NCI-H446 (cell line): ENCODE measurements around the gene GIT2.
A peak's percentile ranks its signal among the peaks of the same experiment; 100 is the strongest.
"Not testable (repeated sequence)": the region's sequence is repeated elsewhere in the genome, so short reads cannot be mapped to it uniquely, and the experiment has no call there.

Source experiments
- DNase-seq, 2 experiments: peaks; one replicate each; lab custom pipeline; 2025; lab: John Stamatoyannopoulos, UW

The GIT2 gene

GRCh38 chr12:110005319-110005973, 9.3 kb upstream of the GIT2 start:
- DNase-seq = no peak

- DNase-seq = no peak
Measured at GRCh38 chr12:110004598-110004997, 8.4 kb upstream of the GIT2 start.

GRCh38 chr12:110002676-110003515, 6.7 kb upstream of the GIT2 start:
- no peak for DNase-seq

- no peak for DNase-seq
Measured at GRCh38 chr12:110001596-110001995, 5.4 kb upstream of the GIT2 start.

- no peak for DNase-seq
Measured at GRCh38 chr12:109999983-110000505, 3.9 kb upstream of the GIT2 start.

GRCh38 chr12:109999649-109999971, 3.4 kb upstream of the GIT2 start:
- no peak for DNase-seq

- peak; percentile 83 to 93 for DNase-seq
Measured at GRCh38 chr12:109998904-109999648, 2.9 kb upstream of the GIT2 start, which contains the start of gene ANKRD13A. ANKRD13A (plus strand) TSS chr12:109999430; CDS start chr12:109999689, 259 bp downstream.

- no peak for DNase-seq
Measured at GRCh38 chr12:109998241-109998903, 2.2 kb upstream of the GIT2 start.

GRCh38 chr12:109997393-109997792, 1.2 kb upstream of the GIT2 start:
- DNase-seq = no peak

GRCh38 chr12:109996483-109996853, 300 bp upstream of the GIT2 start:
- no peak for DNase-seq

- DNase-seq = no peak
Measured at GRCh38 chr12:109995361-109995685, 845 bp downstream of the GIT2 start.

GRCh38 chr12:109994401-109995175, 1.6 kb downstream of the GIT2 start:
- DNase-seq = no peak

GRCh38 chr12:109993091-109993490, 3.1 kb downstream of the GIT2 start:
- no peak for DNase-seq

- no peak for DNase-seq
Measured at GRCh38 chr12:109991586-109991985, 4.6 kb downstream of the GIT2 start.

GRCh38 chr12:109989380-109989779, 6.8 kb downstream of the GIT2 start:
- no peak for DNase-seq

- DNase-seq = no peak
Measured at GRCh38 chr12:109988903-109989302, 7.3 kb downstream of the GIT2 start.

GRCh38 chr12:109988274-109988673, 7.9 kb downstream of the GIT2 start:
- DNase-seq = no peak

GRCh38 chr12:109987615-109988014, 8.6 kb downstream of the GIT2 start:
- no peak for DNase-seq

GRCh38 chr12:109986236-109986635, 9.9 kb downstream of the GIT2 start:
- DNase-seq = not testable (repeated sequence)

GRCh38 chr12:109983432-109984142, 12.6 kb downstream of the GIT2 start:
- no peak for DNase-seq

GRCh38 chr12:109982210-109982609, 14.0 kb downstream of the GIT2 start:
- DNase-seq = no peak
